Activated naive CD8-positive, alpha-beta T cell treated with anti-CD3 and anti-CD28 coated beads for 36 hours (primary cell): ENCODE measurements around the gene PFKFB3. TPM values are rescaled to one million over a fixed set of nuclear protein-coding genes. Genes with fewer than 3 reads are reported as not detected.
A peak's percentile ranks its signal among the peaks of the same experiment; 100 is the strongest.
"Not testable (repeated sequence)": the region's sequence is repeated elsewhere in the genome, so short reads cannot be mapped to it uniquely, and the experiment has no call there.

Experiments
- DNase-seq: peaks from one replicate; pipeline ENCODE4 v3.0.0; 2021
- H3K27ac Mint-ChIP-seq: one replicate; pipeline ENCODE4 v1.8.0; 2022; ENCODE audit warnings: mild to moderate bottlenecking, moderate library complexity, mixed read lengths
- H3K27me3 Mint-ChIP-seq: one replicate; pipeline ENCODE4 v1.8.0; 2022; ENCODE audit warnings: mild to moderate bottlenecking, mixed read lengths
- H3K36me3 Mint-ChIP-seq: one replicate; pipeline ENCODE4 v1.8.0; 2021; ENCODE audit warnings: mild to moderate bottlenecking, mixed read lengths
- H3K4me1 Mint-ChIP-seq: one replicate; pipeline ENCODE4 v1.8.0; 2021; ENCODE audit warnings: mixed read lengths
- H3K4me3 Mint-ChIP-seq: one replicate; pipeline ENCODE4 v1.8.0; 2022; ENCODE audit warnings: mild to moderate bottlenecking, moderate library complexity, mixed read lengths
- H3K9me3 Mint-ChIP-seq: one replicate; pipeline ENCODE4 v1.8.0; 2022; ENCODE audit warnings: mixed read lengths
- total RNA-seq, 2 experiments: library from RNA; stranded (reverse); gene quantifications; one replicate each; pipeline ENCODE4 v1.2.3, GENCODE V29; 2021

The PFKFB3 gene
- total RNA-seq, 2 experiments from 2014 or later = 72.6 to 73.0 TPM

DNA sequence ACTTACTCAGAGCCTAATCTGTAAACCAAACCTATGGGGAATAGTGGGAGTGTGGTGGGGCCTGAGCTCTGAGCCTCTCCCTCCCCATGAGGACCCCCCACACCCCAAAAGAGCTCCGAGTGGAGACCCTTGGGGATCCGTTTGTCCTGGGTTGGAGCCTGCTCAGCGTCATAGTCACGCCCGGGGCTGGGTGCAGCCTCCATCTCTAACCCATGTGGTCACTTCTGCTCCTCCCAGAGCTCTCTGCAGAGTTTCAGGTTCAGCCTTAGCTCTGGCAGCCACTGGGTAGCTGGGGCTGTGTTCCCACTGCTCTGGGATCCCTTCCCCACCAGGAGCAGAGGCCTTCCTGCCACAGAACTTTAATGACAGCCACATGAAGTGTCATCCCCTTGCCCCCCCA, 25.9 kb downstream of the PFKFB3 start:
- Mint-ChIP-seq H3K27ac (no peak overlapping the region), H3K36me3 (peaks cover 42% of the 10 kb centered on the region), H3K4me1 (peaks cover 7% of the 10 kb centered on the region)

GRCh38 chr10:6229290-6229689, 26.6 kb downstream of the PFKFB3 start:
- Mint-ChIP-seq H3K27ac (no peak overlapping the region), H3K9me3 (no peaks in the 10 kb centered on the region), H3K36me3 (peaks cover 42% of the 10 kb centered on the region), H3K27me3 (no peaks in the 10 kb centered on the region), H3K4me3 (no peak overlapping the region), H3K4me1 (peaks cover 7% of the 10 kb centered on the region)
- no peak for DNase-seq

More for the DNA sequence above, 25.9 kb downstream of the PFKFB3 start:
- DNase-seq = no peak
- Mint-ChIP-seq H3K9me3 (no peaks in the 10 kb centered on the region), H3K4me3 (no peak overlapping the region), H3K27me3 (no peaks in the 10 kb centered on the region)

DNA sequence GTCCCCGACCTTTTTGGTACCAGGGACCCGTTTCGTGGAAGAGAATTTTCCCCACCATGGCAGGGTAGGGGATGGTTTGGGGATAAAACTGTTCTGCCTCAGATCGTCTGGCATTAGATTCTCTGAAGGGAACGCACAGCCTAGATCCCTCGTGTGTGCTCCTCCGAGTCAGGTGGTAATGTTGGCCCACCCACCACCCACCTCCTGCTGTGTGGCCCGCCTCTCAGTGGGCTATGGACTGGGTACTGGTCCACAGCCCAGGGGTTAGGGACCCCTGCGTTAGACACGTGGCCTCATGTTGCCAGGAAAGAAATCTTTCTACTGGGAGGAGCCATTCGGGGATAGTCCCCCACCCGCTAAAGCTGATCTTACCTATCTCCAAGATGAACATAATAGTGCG, 27.0 kb downstream of the PFKFB3 start:
- peaks cover 7% of the 10 kb centered on the region for H3K4me1 Mint-ChIP-seq
- no peaks in the 10 kb centered on the region for H3K27me3 Mint-ChIP-seq
- H3K27ac Mint-ChIP-seq = no peak overlapping the region
- H3K4me3 Mint-ChIP-seq = no peak overlapping the region
- H3K36me3 Mint-ChIP-seq = peaks cover 41% of the 10 kb centered on the region
- no peak for DNase-seq
- no peaks in the 10 kb centered on the region for H3K9me3 Mint-ChIP-seq

DNA sequence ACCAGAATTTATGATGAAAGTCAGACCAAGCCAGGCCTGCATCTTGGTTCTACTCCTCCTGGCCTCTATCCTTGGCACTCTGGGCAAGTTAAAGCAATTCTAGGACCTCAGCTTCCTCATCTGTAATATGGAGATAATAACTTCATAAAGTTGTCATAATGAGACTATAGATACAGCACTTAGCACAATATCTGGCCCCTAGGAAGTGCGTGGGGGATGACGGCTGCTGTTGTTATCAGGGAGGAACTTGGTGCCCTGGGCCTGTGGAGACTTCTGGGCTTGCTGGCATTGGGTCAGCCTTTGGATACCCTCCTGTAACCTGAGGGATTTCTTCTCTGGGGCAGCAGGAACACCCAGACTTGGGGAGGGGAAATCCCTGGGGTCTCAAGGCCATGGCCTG, 27.6 kb downstream of the PFKFB3 start:
- no peak overlapping the region for H3K4me3 Mint-ChIP-seq
- H3K27me3 Mint-ChIP-seq = no peaks in the 10 kb centered on the region
- peaks cover 42% of the 10 kb centered on the region for H3K36me3 Mint-ChIP-seq
- H3K4me1 Mint-ChIP-seq = peaks cover 8% of the 10 kb centered on the region
- H3K9me3 Mint-ChIP-seq = no peaks in the 10 kb centered on the region
- H3K27ac Mint-ChIP-seq = no peak overlapping the region
- no peak for DNase-seq

DNA sequence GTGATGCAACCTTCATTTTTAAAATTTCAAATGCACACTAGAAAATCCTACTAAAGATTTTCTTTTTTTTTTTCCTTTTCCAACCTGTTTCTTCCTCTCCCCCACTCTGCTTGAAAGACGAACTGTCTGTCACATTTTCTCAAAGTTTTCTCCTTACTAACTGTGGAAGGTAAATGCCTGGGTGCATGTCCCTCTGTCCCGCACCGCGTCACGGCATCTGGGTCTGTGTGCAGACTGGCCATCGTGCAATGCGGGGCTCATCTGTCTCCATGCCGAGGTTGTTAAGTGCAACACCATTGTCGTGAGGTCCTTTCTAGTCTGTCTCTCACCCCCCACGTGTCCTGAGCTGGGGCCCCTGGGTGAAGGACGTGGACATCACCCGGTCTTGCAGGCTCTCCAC, 28.4 kb downstream of the PFKFB3 start:
- H3K4me1 Mint-ChIP-seq = peaks cover 9% of the 10 kb centered on the region
- H3K4me3 Mint-ChIP-seq = no peak overlapping the region
- no peak for DNase-seq
- H3K9me3 Mint-ChIP-seq = no peaks in the 10 kb centered on the region
- H3K27me3 Mint-ChIP-seq = no peaks in the 10 kb centered on the region
- H3K36me3 Mint-ChIP-seq = peaks cover 44% of the 10 kb centered on the region
- no peak overlapping the region for H3K27ac Mint-ChIP-seq

- Mint-ChIP-seq H3K36me3 (peaks cover 47% of the 10 kb centered on the region), H3K9me3 (no peaks in the 10 kb centered on the region), H3K4me3 (no peak overlapping the region), H3K27ac (no peak overlapping the region), H3K4me1 (peaks cover 9% of the 10 kb centered on the region), H3K27me3 (no peaks in the 10 kb centered on the region)
- DNase-seq = no peak
These were observed 29.0 kb downstream of the PFKFB3 start for GRCh38 chr10:6231730-6232129.

DNA sequence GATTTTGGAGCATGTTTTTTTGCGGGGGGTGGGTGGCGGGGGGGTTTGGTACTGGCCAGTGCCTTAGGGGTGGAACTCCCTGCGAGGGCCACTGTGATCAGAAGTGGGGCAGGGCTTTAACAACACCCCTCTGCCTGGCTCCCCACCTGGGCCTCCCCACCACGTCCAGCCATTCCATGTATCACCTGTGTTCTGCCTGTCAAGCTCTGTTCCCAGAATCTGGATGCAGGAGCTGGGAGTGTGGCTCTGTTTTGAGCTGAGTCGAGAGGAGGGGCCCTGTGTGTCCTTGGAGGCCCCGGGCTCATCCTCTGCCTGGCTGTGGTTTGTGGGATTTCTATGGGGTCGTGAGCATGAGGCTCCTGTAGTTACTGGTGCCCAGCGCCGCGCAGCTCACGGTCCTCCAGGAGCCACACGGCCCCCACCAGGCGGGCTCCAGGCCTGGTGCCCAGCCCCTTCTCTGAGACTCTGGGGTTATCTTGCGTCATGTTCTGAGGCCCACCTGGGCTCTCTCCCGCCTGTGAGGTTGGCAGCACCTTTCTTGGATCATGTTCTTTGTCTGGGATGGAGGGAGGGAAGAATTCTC, 29.6 kb downstream of the PFKFB3 start:
- H3K4me1 Mint-ChIP-seq = peaks cover 9% of the 10 kb centered on the region
- no peaks in the 10 kb centered on the region for H3K27me3 Mint-ChIP-seq
- no peaks in the 10 kb centered on the region for H3K9me3 Mint-ChIP-seq
- H3K4me3 Mint-ChIP-seq = no peak overlapping the region
- DNase-seq = no peak
- H3K27ac Mint-ChIP-seq = no peak overlapping the region
- H3K36me3 Mint-ChIP-seq = peaks cover 51% of the 10 kb centered on the region

- H3K9me3 Mint-ChIP-seq = no peaks in the 10 kb centered on the region
- no peak overlapping the region for H3K4me3 Mint-ChIP-seq
- DNase-seq = no peak
- H3K27me3 Mint-ChIP-seq = no peaks in the 10 kb centered on the region
- peaks cover 8% of the 10 kb centered on the region for H3K4me1 Mint-ChIP-seq
- H3K36me3 Mint-ChIP-seq = peaks cover 54% of the 10 kb centered on the region
- H3K27ac Mint-ChIP-seq = no peak overlapping the region
These were observed 30.4 kb downstream of the PFKFB3 start for GRCh38 chr10:6232846-6233724.

GRCh38 chr10:6233725-6234277, 31.1 kb downstream of the PFKFB3 start:
- Mint-ChIP-seq H3K4me1 (peaks cover 5% of the 10 kb centered on the region), H3K4me3 (no peak overlapping the region), H3K27me3 (no peaks in the 10 kb centered on the region), H3K36me3 (peaks cover 52% of the 10 kb centered on the region), H3K9me3 (peaks cover under 1% of the 10 kb centered on the region), H3K27ac (no peak overlapping the region)
- no peak for DNase-seq

DNA sequence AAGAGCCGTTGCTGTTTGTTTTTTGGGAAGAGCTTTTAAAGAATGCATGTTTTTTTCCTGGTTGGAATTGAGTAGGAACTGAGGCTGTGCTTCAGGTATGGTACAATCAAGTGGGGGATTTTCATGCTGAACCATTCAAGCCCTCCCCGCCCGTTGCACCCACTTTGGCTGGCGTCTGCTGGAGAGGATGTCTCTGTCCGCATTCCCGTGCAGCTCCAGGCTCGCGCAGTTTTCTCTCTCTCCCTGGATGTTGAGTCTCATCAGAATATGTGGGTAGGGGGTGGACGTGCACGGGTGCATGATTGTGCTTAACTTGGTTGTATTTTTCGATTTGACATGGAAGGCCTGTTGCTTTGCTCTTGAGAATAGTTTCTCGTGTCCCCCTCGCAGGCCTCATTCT, 31.6 kb downstream of the PFKFB3 start:
- Mint-ChIP-seq H3K9me3 (peaks cover 3% of the 10 kb centered on the region), H3K4me1 (peaks cover 11% of the 10 kb centered on the region), H3K4me3 (no peak overlapping the region), H3K36me3 (peaks cover 58% of the 10 kb centered on the region), H3K27ac (no peak overlapping the region), H3K27me3 (no peaks in the 10 kb centered on the region)
- no peak for DNase-seq

- peaks cover 60% of the 10 kb centered on the region for H3K36me3 Mint-ChIP-seq
- no peaks in the 10 kb centered on the region for H3K27me3 Mint-ChIP-seq
- no peak overlapping the region for H3K4me3 Mint-ChIP-seq
- DNase-seq = no peak
- H3K27ac Mint-ChIP-seq = no peak overlapping the region
- peaks cover 20% of the 10 kb centered on the region for H3K4me1 Mint-ChIP-seq
- H3K9me3 Mint-ChIP-seq = peaks cover 3% of the 10 kb centered on the region
These were observed 33.8 kb downstream of the PFKFB3 start for GRCh38 chr10:6236349-6237198.

- no peak overlapping the region for H3K4me3 Mint-ChIP-seq
- no peak overlapping the region for H3K27ac Mint-ChIP-seq
- H3K36me3 Mint-ChIP-seq = peaks cover 59% of the 10 kb centered on the region
- DNase-seq = no peak
- H3K9me3 Mint-ChIP-seq = peaks cover 3% of the 10 kb centered on the region
- H3K27me3 Mint-ChIP-seq = no peaks in the 10 kb centered on the region
- H3K4me1 Mint-ChIP-seq = peaks cover 20% of the 10 kb centered on the region
These were observed 34.4 kb downstream of the PFKFB3 start for GRCh38 chr10:6237199-6237530.

- H3K27ac Mint-ChIP-seq = peak overlapping the region; percentile 59
- H3K27me3 Mint-ChIP-seq, H3K4me3 Mint-ChIP-seq, H3K9me3 Mint-ChIP-seq, DNase-seq: not testable (repeated sequence)
- H3K36me3 Mint-ChIP-seq = peaks cover 52% of the 10 kb centered on the region
- peaks cover 20% of the 10 kb centered on the region for H3K4me1 Mint-ChIP-seq
These were observed 36.0 kb downstream of the PFKFB3 start for GRCh38 chr10:6238587-6239212.

DNA sequence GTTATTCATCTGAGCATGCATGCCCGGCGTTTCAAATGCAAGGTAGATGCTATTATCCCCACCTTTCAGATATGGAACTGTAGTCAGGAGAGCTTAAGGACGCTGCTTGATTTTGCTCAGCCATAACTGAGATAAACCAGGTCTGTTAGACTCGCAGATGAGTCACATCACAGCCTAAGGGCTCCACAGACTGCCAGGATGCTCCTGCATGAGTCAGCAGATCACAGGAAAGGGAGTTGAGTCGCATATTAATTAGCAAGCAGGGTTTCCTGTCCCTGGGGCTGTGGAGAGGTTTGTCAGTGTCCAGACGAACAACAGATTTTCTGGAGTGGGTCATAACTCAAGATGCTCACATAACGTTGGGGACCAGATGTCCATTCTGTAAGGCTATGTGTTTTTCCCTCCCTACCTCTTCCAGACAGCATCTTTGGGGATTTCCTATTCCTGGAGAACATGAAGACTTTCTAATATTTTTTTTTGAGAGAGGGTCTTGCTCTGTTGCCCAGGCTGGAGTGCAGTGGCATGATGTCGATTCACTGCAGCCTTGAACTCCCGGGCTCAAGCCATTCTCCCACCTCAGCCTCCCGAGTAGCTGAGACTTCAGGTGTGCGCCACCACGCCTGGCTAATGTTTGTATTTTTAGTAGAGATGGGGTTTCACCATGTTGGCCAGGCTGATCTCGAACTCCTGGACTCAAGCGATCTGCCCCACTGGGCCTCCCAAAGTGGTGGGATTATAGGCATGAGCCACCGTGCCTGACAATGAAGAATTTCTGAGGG, 36.7 kb downstream of the PFKFB3 start:
- Mint-ChIP-seq H3K4me1 (peaks cover 20% of the 10 kb centered on the region), H3K4me3 (no peak overlapping the region), H3K27me3 (no peaks in the 10 kb centered on the region), H3K27ac (peak overlapping the region; percentile 59), H3K9me3 (peaks cover 3% of the 10 kb centered on the region), H3K36me3 (peaks cover 47% of the 10 kb centered on the region)
- DNase-seq = peak; percentile 74
